ENCODE results near the gene ATG9B.
A peak's percentile ranks its signal among the peaks of the same experiment; 100 is the strongest.

The ATG9B gene

GRCh38 chr7:150978126-150978789 lies 46.0 kb downstream of the ATG9B start, which contains the start of gene KCNH2:
Gene KCNH2 (minus strand): TSS chr7:150978321. CDS start chr7:150977913, 408 bp downstream.
- DNase-seq (ENCODE audit: low spot score) = peak; percentile 25

GRCh38 chr7:150977382-150978125 lies 46.7 kb downstream of the ATG9B start:
- DNase-seq (ENCODE audit: low spot score) = no peak

- DNase-seq (ENCODE audit: low spot score) = no peak
Measured at GRCh38 chr7:150976529-150977381, 47.5 kb downstream of the ATG9B start.

- no peak for DNase-seq (ENCODE audit: low spot score)
Measured at GRCh38 chr7:150975536-150976319, 48.6 kb downstream of the ATG9B start.

GRCh38 chr7:150974468-150975391 lies 49.6 kb downstream of the ATG9B start:
- DNase-seq (ENCODE audit: low spot score) = peak; percentile 84

GRCh38 chr7:150973571-150974451 lies 50.5 kb downstream of the ATG9B start:
- peak; percentile 51 for DNase-seq (ENCODE audit: low spot score)

GRCh38 chr7:150972741-150973140 lies 51.6 kb downstream of the ATG9B start:
- DNase-seq (ENCODE audit: low spot score) = no peak

GRCh38 chr7:150972023-150972468 lies 52.2 kb downstream of the ATG9B start:
- no peak for DNase-seq (ENCODE audit: low spot score)

- no peak for DNase-seq (ENCODE audit: low spot score)
Measured at GRCh38 chr7:150971242-150972022, 52.9 kb downstream of the ATG9B start.

- DNase-seq (ENCODE audit: low spot score) = no peak
Measured at GRCh38 chr7:150970424-150970823, 53.9 kb downstream of the ATG9B start.

- no peak for DNase-seq (ENCODE audit: low spot score)
Measured at GRCh38 chr7:150969475-150969874, 54.8 kb downstream of the ATG9B start.

GRCh38 chr7:150968734-150969372 lies 55.4 kb downstream of the ATG9B start:
- no peak for DNase-seq (ENCODE audit: low spot score)

- no peak for DNase-seq (ENCODE audit: low spot score)
Measured at GRCh38 chr7:150968056-150968733, 56.1 kb downstream of the ATG9B start.

GRCh38 chr7:150967349-150967748 lies 56.9 kb downstream of the ATG9B start:
- DNase-seq (ENCODE audit: low spot score) = no peak

- no peak for DNase-seq (ENCODE audit: low spot score)
Measured at GRCh38 chr7:150966002-150966401, 58.3 kb downstream of the ATG9B start.

GRCh38 chr7:150965273-150965830 lies 58.9 kb downstream of the ATG9B start:
- no peak for DNase-seq (ENCODE audit: low spot score)

Data from CD4-positive, alpha-beta T cell treated with Interleukin-6 at 100 ng/mL for 8 hours (primary cell).